Peyer's patch (tissue), 4 donors: Measurements from ENCODE around the gene FAM184B. TPM values are rescaled to one million over a fixed set of nuclear protein-coding genes. Genes with fewer than 3 reads are reported as not detected.

ENCODE experiments used
- DNase-seq, 3 donors: peaks; one replicate each; pipeline ENCODE4 v3.0.0-alpha.2; 2017 to 2019
- H3K27ac ChIP-seq, 4 donors: fragments of 200-600 bp; sonication (generic); one replicate each; pipeline ENCODE4 v1.5.1; 2016 to 2019
- H3K27me3 ChIP-seq, 2 donors: fragments of 200-600 bp; sonication (generic); one replicate each; pipeline ENCODE4 v1.5.1; 2019
- H3K36me3 ChIP-seq, 3 donors: fragments of 200-600 bp; sonication (generic); one replicate each; pipeline ENCODE4 v1.5.1; 2016 to 2019
- H3K4me1 ChIP-seq, 4 donors: fragments of 200-600 bp; sonication (generic); one replicate each; pipeline ENCODE4 v1.5.1; 2016 to 2019
- H3K4me3 ChIP-seq, 4 donors: fragments of 200-600 bp; sonication (generic); 1 replicate in 3 of 4; 2 replicates in 1 of 4; pipeline ENCODE4 v1.5.1; 2016 to 2019; ENCODE audit warnings: mild to moderate bottlenecking in 1 of 4
- H3K9me3 ChIP-seq, 4 donors: fragments of 200-600 bp; sonication (generic); one replicate each; pipeline ENCODE4 v1.5.1; 2016 to 2019; ENCODE audit warnings: mild to moderate bottlenecking in 1 of 4
- CTCF ChIP-seq, 6 experiments: fragments of 450-650 bp in 4 of 6; fragments of 200-600 bp in 2 of 6; sonication (generic) in 1 of 6; IDR thresholded peaks; one replicate each; pipeline ENCODE4 v1.5.1; 2017 to 2019; ENCODE audit warnings: antibody characterized with exemption in 6 of 6, mild to moderate bottlenecking in 3 of 6, moderate library complexity in 1 of 6
- POLR2A ChIP-seq, 2 donors: fragments of 450-650 bp; IDR thresholded peaks; one replicate each; pipeline ENCODE4 v1.5.1; 2017; ENCODE audit warnings: antibody characterized with exemption in 2 of 2, mild to moderate bottlenecking in 2 of 2, moderate library complexity in 2 of 2
- total RNA-seq, 4 donors: library from RNA; depleted of rRNA; stranded (reverse); fragments of >200 nt; gene quantifications; one replicate each; pipeline ENCODE4 v1.1.0, GENCODE V29; 2016

Gene FAM184B
- total RNA-seq, 4 donors from 2014 or later = not detected

GRCh38 chr4:17765514-17766286 lies 15.7 kb downstream of the FAM184B start:
- no peak for DNase-seq
- TF ChIP-seq CTCF (IDR thresholded peaks at IDR 0.05) (no peak), POLR2A (IDR thresholded peaks at IDR 0.05) (no peak)
- Histone ChIP-seq H3K27me3 (no peaks in the 10 kb centered on the region), H3K4me1 (no peaks in the 10 kb centered on the region), H3K9me3 (no peaks in the 10 kb centered on the region), H3K4me3 (no peak overlapping the region), H3K27ac (no peak overlapping the region), H3K36me3 (no peaks in the 10 kb centered on the region)

- Histone ChIP-seq H3K27me3 (no peaks in the 10 kb centered on the region), H3K27ac (no peak overlapping the region), H3K9me3 (no peaks in the 10 kb centered on the region), H3K4me3 (no peak overlapping the region), H3K4me1 (no peaks in the 10 kb centered on the region), H3K36me3 (no peaks in the 10 kb centered on the region)
- DNase-seq = no peak
- TF ChIP-seq POLR2A (IDR thresholded peaks at IDR 0.05) (no peak), CTCF (IDR thresholded peaks at IDR 0.05) (no peak)
Observed at GRCh38 chr4:17763931-17764330, 17.5 kb downstream of the FAM184B start.

- H3K27ac ChIP-seq = no peak overlapping the region
- no peaks in the 10 kb centered on the region for H3K9me3 ChIP-seq
- H3K4me3 ChIP-seq = no peak overlapping the region
- no peaks in the 10 kb centered on the region for H3K36me3 ChIP-seq
- no peak for TF ChIP-seq CTCF (IDR thresholded peaks at IDR 0.05)
- no peak for TF ChIP-seq POLR2A (IDR thresholded peaks at IDR 0.05)
- H3K4me1 ChIP-seq = no peaks in the 10 kb centered on the region
- DNase-seq = no peak
- no peaks in the 10 kb centered on the region for H3K27me3 ChIP-seq
Observed at GRCh38 chr4:17763416-17763815, 18.0 kb downstream of the FAM184B start.

GRCh38 chr4:17762726-17763125 lies 18.7 kb downstream of the FAM184B start:
- TF ChIP-seq CTCF (IDR thresholded peaks at IDR 0.05) = peak in 1 of 6 experiments; percentile 5
- TF ChIP-seq POLR2A (IDR thresholded peaks at IDR 0.05) = no peak
- no peak for DNase-seq

GRCh38 chr4:17761062-17761461 lies 20.4 kb downstream of the FAM184B start:
- Histone ChIP-seq H3K27me3 (no peaks in the 10 kb centered on the region), H3K9me3 (no peaks in the 10 kb centered on the region), H3K27ac (no peak overlapping the region), H3K4me1 (no peaks in the 10 kb centered on the region), H3K36me3 (no peaks in the 10 kb centered on the region), H3K4me3 (no peak overlapping the region)
- no peak for DNase-seq
- TF ChIP-seq POLR2A (IDR thresholded peaks at IDR 0.05) (no peak), CTCF (IDR thresholded peaks at IDR 0.05) (no peak)

More at GRCh38 chr4:17762726-17763125, 18.7 kb downstream of the FAM184B start:
- H3K27me3 ChIP-seq = no peaks in the 10 kb centered on the region
- no peaks in the 10 kb centered on the region for H3K36me3 ChIP-seq
- no peak overlapping the region for H3K27ac ChIP-seq
- no peaks in the 10 kb centered on the region for H3K9me3 ChIP-seq
- H3K4me1 ChIP-seq = no peaks in the 10 kb centered on the region
- no peak overlapping the region for H3K4me3 ChIP-seq
